NCI-H187 treated with DMSO at 0.1 percent for 48 hours (cell line): ENCODE data around the gene TAAR8.
A peak's percentile ranks its signal among the peaks of the same experiment; 100 is the strongest.
"Not testable (repeated sequence)": the region's sequence is repeated elsewhere in the genome, so short reads cannot be mapped to it uniquely, and the experiment has no call there.

Experiments used
- DNase-seq: peaks from one replicate; lab custom pipeline; 2025; lab: John Stamatoyannopoulos, UW

TAAR8 gene

DNA sequence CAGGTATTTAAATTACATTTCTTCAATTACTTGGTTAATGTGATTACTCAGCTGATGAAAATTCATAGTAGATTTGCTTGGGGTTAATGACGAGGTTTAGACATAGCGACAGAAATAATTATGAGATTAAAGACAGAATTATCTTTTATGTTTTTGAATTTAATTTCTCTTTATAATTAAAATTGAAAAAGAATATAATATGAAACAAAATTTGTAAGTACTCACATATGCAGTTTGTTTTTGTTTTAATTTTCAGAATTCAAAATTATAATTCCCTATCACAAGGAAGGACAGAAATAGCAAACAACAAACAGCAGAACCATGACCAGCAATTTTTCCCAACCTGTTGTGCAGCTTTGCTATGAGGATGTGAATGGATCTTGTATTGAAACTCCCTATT lies at the start of gene TAAR8:
TSS of gene TAAR8 (plus strand) at position 301 of the 400 bp plus-strand sequence. CDS start at position 322, 21 bp downstream.
- no peak for DNase-seq

- DNase-seq: no peak
Measured at GRCh38 chr6:132504757-132505156, 47.7 kb upstream of the TAAR8 start.

GRCh38 chr6:132505158-132505557 lies 47.3 kb upstream of the TAAR8 start:
- no peak for DNase-seq

DNA sequence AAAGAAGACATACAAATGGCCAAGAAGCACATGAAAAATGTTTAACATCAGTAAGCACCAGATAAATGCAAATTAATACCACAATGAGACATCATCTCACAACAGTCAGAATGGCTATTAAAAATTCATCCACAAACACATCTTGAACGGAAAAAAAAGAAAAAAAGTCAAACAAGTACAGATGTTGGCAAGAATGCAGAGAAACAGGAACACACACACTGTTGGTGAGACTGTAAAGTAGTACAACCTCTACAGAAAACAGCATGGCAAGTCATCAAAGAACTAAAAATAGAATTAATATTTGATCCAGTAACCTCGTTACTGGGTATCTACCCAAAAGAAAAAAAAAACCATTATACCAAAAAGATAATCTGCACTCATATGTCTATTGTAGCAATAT lies 46.0 kb upstream of the TAAR8 start:
- no peak for DNase-seq

DNA sequence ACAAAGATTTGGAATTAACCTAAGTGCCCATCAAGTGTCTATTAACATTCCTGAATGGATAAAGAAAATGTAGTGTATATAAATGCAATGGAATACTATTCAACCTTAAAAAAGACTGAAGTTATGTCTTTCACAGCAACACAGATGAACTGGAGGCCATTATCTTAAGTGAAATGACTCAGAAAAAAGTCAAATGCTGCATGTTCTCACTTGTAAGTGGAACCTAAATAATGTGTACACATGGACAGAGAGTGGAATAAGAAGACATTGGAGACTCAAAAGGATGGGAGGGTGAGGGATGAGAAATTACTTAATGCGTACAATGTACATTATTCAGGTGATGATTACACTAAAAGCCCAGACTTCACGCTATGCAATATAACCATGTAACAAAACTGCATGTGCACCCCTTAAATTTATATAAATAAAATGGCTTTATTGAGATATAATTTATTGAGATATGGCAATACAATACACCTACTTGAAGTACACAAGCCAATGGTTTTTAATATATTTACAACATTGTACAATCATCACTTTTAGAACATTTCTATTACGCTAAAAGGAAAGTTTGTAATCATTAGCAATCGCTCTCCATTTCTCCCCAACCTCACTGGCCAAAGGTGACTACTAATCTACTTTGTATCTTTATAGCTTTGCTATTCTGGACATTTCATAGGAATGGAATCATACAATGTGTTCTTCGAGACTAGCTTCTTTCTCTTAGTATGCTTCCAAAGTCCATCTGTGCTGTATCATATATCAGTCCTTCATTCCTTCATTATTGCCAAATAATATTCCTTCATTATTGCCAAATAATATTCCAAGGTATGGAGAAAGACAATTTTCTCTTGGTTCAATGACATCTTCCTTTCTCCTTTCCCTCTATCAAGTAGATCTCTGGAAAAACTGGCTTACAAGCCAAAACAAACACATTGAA lies 45.3 kb upstream of the TAAR8 start:
- no peak for DNase-seq

GRCh38 chr6:132511210-132511830 lies 41.2 kb upstream of the TAAR8 start:
- DNase-seq: no peak

DNA sequence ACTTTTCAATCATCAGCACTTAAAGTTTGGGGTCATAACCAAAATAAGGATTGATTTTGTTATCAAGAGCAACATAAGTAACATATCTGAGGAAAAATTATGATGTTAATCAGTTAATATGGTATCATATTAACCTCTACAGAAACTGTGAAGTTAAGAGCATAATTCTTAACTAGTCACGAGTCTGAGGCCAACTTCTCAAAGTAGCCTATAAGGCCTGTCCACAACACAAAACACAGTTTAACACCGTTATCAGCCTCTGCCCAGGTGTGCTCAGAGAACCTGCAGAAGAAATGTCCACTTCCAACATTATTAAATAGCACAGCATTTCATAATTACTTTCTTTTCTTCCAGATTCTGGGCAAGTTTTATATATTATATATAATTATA lies 40.6 kb upstream of the TAAR8 start:
- no peak for DNase-seq

DNA sequence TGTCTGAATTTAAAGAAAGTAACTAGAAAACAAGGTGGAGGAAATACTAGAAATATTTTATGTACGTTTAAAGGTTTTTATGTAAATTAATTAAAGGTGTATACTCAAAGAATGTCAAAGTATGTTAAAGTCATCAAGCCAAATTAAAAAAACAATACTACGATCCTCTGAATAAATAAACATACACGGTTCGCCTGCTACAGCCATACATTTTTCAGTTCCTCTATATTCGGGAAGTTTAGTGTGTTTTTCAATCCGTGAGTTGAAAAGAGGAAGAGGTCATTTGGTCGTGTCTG lies 40.2 kb upstream of the TAAR8 start:
- DNase-seq: no peak

DNA sequence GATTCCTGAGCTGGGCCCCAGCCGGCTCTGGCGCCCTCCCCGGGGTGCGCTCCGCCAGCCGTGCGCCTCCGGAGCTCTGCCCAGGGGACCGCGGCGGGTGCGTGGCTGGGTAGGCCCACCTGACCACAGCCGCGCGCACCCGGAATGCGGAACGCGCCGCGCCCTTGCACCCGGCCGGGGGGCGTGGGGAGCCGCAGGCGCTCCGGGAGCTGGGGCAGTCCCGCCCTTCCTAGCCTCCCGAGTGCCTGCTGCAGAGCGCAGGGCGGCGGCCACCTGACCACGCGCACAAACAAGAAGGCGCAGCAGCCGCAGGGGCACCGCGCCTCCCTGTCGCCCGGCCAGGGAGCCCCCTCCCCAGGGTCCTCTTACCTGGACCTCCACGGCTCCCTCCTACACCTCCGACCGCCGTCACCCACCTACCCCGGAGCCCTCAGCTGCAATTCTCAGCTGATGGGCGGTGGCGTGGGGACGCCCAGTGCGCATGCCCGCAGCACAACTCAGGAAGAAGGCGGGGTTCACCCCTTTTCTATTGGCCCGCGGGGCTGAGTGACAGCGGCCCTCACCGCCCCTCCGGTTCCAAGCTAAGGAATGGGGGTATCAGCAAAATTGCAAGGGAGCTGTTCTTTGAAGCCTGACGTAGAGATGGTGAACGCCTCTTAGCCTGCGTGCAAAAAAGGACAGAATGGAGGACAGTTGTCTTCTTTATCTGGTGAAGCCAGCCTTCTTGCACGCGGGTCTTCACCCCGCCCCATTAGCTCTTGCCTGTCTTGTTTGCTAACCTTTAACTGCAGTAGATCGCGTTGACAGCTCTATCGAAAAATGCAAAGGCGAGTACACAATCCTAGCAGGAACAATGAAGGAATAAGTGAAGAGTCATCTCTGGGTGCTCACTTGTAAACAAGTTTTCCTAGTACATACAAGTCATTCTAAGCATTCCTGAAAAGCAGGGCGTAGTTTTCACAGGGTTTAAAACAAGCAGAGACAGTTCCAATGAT lies 39.5 kb upstream of the TAAR8 start, which contains the start of gene STX7:
TSS of gene STX7 (minus strand) at position 479 of the 995 bp plus-strand sequence. CDS start 9,586 bp downstream, outside the sequence.
- DNase-seq: peak; percentile 48

DNA sequence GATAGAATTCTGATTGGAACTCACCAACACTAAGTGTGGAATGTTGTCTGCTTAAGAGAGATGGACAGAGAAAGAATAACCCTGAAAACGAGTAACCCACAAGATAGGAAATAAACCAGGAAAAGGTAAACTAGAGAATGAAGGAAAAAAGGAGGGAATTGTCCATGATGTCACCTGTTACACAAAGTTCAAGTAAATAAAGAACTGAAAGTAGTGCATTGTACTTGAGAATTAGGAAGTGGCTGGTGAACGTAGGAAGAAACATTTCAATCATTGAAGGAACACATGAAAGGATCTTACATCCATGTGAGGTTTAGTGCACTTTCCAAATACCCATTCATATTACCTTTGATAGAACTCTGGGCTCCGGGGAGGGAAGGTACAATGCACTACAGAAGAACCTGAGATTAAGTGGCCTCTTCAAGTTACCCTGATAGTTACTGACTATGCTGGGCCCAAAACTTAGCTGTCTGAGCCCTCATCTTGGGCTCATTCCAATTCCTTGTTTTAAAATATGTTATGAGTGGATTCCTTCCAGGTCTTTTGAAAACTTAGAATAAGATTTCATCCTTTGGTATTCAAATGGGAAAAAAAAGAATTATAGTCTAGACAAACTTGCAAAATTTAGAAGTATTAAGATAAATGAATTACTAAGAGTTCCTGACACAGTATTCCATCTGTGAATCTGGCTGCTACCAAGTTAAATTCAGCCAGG lies 38.5 kb upstream of the TAAR8 start:
- DNase-seq: no peak

- no peak for DNase-seq
Measured at GRCh38 chr6:132515386-132515785, 37.1 kb upstream of the TAAR8 start.

DNA sequence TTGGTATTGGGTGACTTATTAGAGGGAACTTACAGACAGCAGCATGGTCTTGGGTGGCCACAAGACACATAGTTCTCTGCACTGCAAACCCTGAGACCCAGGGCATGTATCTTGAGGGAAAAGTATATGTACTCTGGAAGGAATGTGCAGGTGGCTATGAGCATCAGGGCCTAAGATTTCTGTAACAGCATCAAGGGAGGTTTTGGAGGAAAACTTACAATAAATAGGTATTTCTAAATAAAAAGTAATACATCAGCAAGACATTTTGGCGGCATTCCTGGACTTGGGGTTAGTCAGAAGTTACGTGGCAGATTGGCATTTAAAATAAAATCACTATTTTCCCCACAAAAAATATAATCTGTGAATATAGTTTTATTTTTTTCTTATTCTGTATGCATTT lies 31.5 kb upstream of the TAAR8 start:
- DNase-seq: no peak

- no peak for DNase-seq
Measured at GRCh38 chr6:132524646-132525045, 27.8 kb upstream of the TAAR8 start.

DNA sequence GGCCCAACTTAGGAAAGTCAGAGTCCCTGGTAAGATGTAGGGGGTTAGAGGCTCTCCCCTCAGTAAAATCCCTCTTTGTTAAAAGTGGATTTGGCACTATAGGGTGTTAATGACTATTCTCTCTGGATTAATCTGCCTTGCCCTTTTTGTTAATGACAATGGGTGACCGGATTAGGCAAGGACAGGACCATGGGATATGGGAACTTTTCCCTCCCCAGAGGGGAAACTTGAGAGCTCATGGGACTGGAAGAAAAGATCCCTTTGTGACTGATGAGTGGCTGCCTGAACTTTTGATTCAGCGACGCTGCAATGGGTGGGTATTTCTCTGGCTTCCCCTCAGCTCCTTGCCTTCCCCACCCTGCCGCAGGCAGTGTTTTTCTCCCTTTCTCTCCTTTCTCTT lies 26.6 kb upstream of the TAAR8 start:
- no peak for DNase-seq

GRCh38 chr6:132526461-132526860 lies 26.0 kb upstream of the TAAR8 start:
- DNase-seq: no peak

DNA sequence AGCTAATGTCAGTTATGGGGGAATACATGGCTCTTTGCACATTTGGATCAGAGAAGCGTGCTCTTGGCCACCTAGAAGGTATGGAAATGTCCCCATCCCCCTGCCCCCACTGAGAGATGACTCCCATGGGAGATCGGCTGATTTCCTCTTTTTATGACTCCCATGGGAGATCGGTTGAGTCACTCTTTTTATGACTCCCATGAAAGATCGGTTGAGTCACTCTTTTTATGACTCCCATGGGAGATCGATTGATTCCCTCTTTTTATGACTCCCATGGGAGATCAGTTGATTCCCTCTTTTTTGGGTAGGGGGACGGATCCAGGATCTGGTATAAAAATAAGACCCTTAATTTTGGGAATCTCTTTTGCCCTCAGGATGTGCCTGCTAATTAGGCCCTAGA lies 24.7 kb upstream of the TAAR8 start:
- no peak for DNase-seq

DNA sequence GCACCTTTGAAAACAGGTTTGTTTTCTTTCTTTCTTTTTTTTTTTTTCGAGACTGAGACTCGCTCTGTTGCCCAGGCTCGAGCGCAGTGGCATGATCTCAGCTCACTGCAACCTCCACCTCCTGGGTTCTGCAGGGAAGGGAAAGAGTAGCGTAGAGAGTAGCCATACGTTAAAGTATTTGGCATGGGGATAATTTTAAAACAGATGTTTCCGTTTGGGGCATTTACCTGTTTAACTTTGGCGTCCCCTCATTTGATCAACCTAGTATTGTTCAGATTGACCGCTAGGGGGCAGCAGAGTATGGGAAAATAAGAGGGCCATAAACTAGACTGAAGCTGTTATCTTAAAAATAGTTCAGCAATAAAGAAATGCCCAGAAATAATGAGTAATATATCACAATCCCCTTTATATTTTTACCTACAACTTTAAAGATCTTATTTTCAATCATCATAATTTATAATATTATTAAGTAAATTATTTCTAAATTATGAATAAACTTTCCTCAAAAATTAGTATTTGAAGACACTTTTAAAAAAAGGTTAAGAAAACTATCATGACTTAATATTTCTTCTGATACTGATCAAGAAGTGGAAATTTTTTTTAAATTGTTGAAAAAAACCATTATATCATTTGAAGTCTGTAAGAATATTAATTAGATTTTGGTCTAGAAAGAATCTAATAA lies 22.0 kb upstream of the TAAR8 start:
- DNase-seq: peak; percentile 19

- DNase-seq: not testable (repeated sequence)
Measured at GRCh38 chr6:132534546-132534945, 17.9 kb upstream of the TAAR8 start.

GRCh38 chr6:132537145-132537544 lies 15.3 kb upstream of the TAAR8 start:
- DNase-seq: no peak

DNA sequence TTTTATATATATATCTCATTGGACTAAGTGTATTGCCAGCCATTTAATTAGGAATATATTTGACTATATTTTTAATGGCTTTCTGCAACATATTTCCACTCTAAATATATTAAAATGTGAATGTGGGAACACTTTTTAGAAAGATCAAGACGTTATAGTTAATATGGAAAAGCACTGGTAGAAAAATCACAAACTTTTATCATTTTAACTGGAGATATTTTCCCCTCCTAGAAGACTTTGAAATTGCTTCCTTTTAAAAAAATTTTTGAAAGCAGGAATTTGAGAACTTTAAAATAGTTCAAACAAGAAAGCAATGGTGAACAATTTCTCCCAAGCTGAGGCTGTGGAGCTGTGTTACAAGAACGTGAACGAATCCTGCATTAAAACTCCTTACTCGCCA lies 14.5 kb upstream of the TAAR8 start, which contains the start of gene TAAR9:
TSS of gene TAAR9 (plus strand) at position 301 of the 400 bp plus-strand sequence. CDS start at position 314, 13 bp downstream.
- no peak for DNase-seq

GRCh38 chr6:132544826-132545225 lies 7.6 kb upstream of the TAAR8 start:
- no peak for DNase-seq
